ENCODE data around the gene TACC3.

TACC3 gene

GRCh38 chr4:1714303-1715001, 6.9 kb upstream of the TACC3 start:
- no peak overlapping the region for H3K4me3 ChIP-seq (ENCODE audit: low read depth, low read length)
- H3K36me3 ChIP-seq, result peaks cover 33% of the 10 kb centered on the region
- H3K4me1 ChIP-seq, result peaks cover 4% of the 10 kb centered on the region; the same call in 1 of the 2 replicates
- no peak for DNase-seq
- TF ChIP-seq CTCF (IDR thresholded peaks at IDR 0.05; ENCODE audit: low read depth, low read length), result no peak
- no peaks in the 10 kb centered on the region for H3K27me3 ChIP-seq
- no peaks in the 10 kb centered on the region for H3K9me3 ChIP-seq

GRCh38 chr4:1715002-1715758, 6.1 kb upstream of the TACC3 start:
- H3K4me1 ChIP-seq, result peaks cover 2% of the 10 kb centered on the region; the same call in 1 of the 2 replicates
- TF ChIP-seq CTCF (IDR thresholded peaks at IDR 0.05; ENCODE audit: low read depth, low read length), result no peak
- no peak for DNase-seq
- H3K36me3 ChIP-seq, result peaks cover 27% of the 10 kb centered on the region
- H3K9me3 ChIP-seq, result no peaks in the 10 kb centered on the region
- H3K4me3 ChIP-seq (ENCODE audit: low read depth, low read length), result no peak overlapping the region
- no peaks in the 10 kb centered on the region for H3K27me3 ChIP-seq

GRCh38 chr4:1716065-1716945, 5.0 kb upstream of the TACC3 start:
- DNase-seq, result no peak

GRCh38 chr4:1717129-1718094, 3.9 kb upstream of the TACC3 start:
- DNase-seq, result no peak
- no peak for TF ChIP-seq CTCF (IDR thresholded peaks at IDR 0.05; ENCODE audit: low read depth, low read length)
- Histone ChIP-seq H3K4me3 (ENCODE audit: low read depth, low read length) (no peak overlapping the region), H3K4me1 (no peaks in the 10 kb centered on the region), H3K9me3 (no peaks in the 10 kb centered on the region), H3K36me3 (peaks cover 25% of the 10 kb centered on the region), H3K27me3 (no peaks in the 10 kb centered on the region)

More at GRCh38 chr4:1716065-1716945, 5.0 kb upstream of the TACC3 start:
- Histone ChIP-seq H3K4me3 (ENCODE audit: low read depth, low read length) (no peak overlapping the region), H3K4me1 (no peaks in the 10 kb centered on the region), H3K27me3 (no peaks in the 10 kb centered on the region), H3K36me3 (peaks cover 25% of the 10 kb centered on the region), H3K9me3 (no peaks in the 10 kb centered on the region)
- no peak for TF ChIP-seq CTCF (IDR thresholded peaks at IDR 0.05; ENCODE audit: low read depth, low read length)

- no peak for TF ChIP-seq CTCF (IDR thresholded peaks at IDR 0.05; ENCODE audit: low read depth, low read length)
- Histone ChIP-seq H3K36me3 (peaks cover 28% of the 10 kb centered on the region), H3K4me3 (ENCODE audit: low read depth, low read length) (no peak overlapping the region), H3K27me3 (no peaks in the 10 kb centered on the region), H3K4me1 (no peaks in the 10 kb centered on the region), H3K9me3 (no peaks in the 10 kb centered on the region)
- DNase-seq, result no peak
Measured at GRCh38 chr4:1718095-1718850, 3.0 kb upstream of the TACC3 start.

Measured in BE2C (cell line).